GM19452 (cell line): ENCODE results near the gene EPHA5.

Source experiments
- ATAC-seq: cut with Tn5 transposase; IDR thresholded peaks from one replicate; pipeline ENCODE4 v1.9.1; 2021; ENCODE audit not compliant: unreplicated experiment

EPHA5 gene

DNA sequence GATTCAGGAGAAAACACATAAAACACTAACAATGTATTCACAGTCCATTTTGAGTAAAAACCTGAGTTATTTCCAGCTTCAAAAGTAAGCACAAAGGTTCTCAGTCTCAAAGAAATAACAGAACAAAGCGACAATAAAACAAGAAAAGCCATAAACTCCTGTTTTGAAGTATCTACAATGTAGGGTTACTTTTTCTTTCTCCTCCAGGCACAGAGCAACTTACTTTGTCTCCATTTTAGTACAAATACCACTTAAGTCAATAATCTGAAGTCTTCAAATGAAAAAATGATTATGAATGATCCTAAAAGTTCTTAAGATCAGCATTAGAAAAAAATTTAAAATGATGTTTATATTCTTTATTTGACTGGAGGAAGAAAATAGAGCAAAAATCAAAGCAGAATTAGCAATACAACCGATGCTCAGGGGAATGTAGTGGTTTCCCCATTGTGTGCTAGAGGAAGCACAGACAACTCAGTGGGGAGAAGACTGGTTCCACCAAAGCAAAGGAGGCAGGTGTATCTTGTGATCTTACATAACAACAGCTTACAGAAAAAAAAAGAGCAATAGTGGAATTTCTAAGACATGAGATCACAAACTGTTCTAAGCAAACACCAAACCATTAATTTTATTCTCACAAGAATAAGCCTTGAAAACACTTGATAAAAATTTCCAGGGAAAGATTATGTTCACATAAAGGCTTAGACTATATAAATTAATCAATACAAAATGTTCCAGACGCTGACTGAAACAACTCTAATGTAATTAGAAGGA is 35.1 kb downstream of the EPHA5 start:
- no peak for ATAC-seq

DNA sequence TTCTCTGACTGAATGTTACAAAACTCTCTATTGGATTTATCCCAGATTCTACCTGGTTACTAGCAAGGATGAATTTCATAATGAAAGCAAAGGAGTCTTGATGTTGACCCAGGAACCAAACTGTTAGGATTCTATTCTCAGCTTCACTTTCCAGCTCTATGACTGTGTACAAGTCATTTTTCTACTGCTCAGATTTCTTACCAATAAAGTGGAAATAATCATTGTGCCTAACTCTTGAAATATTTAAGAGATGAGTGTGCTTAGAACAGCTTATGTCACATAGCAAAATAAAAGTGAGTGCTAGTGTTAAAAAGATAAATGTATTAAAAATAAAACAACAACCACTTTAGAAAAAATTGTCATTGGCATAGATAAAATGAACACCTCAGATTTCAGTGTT is 45.6 kb downstream of the EPHA5 start:
- ATAC-seq, result no peak

DNA sequence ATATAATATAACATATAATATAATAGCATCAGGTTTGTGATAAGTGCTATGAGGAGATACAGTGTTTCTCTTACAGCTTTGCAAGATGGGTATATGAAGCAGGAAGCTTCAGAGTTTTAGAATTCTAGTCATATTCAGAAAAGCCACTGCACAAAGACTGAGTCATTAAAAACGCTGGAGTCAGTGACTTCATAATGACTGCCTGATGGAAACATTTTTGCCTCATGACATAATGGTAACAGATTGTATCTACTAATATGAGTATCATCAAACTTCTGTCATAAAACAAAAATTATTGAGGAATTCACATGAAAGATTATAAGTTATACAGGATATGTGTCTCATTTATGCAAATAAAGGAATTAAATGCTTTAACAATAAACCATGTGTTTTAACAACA is 46.8 kb downstream of the EPHA5 start:
- ATAC-seq, result no peak

DNA sequence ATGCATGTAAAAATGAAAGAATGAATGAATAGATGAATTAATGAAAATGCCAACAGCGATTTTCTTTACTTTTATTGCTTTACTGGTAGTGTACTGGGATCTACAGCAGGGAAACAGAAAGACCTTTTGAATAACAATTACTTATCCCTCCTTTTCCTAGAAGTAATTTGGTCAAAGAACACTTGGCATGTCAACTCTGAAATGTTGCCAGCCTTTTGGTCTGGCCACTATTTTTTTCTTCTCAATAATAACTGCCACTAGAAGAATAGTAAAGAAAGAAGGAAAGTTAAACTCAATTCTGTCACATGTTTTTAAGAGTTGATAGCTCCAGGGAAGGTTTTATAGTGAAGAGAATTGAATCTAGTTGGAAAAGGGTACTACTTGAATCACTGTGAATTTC is 52.9 kb downstream of the EPHA5 start:
- no peak for ATAC-seq

DNA sequence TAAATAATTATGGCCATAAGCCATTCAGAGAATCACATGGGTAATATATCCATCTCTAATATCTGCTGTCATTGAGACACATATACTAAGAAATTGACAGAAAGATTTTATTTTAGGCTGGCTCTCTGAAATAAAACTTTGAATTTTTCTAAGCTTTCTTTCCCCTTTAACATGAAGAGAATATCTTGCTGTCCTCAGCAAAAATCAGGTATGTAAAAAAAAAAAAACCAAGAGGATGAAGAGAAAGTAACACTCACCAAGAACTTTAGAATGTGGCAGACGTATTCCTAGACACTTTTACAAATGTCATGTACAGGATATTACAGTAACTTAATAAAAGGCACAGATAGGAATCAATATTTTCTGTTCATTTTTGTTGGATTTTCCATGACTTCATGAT is 65.8 kb downstream of the EPHA5 start:
- ATAC-seq, result no peak

DNA sequence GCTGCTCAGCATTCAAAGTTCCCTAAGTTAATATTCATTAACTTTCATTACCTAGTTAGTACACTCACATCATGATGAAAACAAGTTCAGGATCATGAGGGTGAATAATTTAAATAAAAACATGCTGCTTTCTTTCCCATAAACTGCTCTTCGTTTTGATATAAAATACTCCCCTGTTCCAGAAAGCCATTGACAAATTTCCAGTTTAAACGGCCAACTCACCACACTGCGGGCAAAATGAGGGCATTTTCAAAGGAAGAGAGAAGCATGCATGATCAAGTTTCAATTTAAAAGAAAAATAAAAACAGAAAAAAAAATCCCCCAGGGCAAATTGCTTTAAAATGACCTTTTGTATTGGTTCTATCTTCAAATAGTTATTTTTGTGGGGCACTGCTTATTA is 69.6 kb downstream of the EPHA5 start:
- ATAC-seq, result no peak

DNA sequence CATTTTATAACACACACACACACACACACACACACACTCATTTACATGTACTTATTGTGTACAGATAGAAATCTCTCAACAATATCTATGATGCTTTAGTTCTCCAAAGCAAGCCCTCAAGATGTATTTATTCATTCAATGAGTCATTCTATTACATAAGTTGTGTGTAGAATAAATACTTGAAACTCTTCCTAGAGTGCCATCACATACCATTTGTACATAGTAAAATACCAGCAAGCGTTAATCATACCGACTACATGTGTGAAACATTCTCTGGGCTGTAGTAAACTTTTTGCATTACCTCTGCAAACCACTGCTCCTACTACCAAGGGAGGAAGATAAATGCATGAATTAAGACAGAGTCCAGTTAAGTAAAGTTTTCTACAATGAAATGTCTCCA is 70.9 kb downstream of the EPHA5 start:
- ATAC-seq, result no peak

DNA sequence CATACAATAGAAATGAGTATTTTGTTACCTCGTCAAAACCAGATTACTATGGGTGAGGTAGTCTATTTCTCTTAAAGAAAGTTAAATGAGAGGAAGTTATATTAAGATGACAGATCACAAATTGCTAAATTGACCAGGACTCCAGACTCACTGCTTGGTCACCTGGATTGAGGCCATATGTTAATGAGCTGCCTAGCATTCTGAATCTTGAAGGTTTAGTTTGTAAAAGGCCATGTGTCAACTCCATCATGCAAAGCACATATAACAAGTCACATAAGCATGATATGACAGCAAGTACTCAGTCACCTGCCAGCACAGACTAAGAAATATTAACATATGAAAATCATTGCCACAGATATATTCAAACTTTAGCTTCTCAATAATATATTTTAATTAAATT is 72.6 kb downstream of the EPHA5 start:
- ATAC-seq, result no peak

DNA sequence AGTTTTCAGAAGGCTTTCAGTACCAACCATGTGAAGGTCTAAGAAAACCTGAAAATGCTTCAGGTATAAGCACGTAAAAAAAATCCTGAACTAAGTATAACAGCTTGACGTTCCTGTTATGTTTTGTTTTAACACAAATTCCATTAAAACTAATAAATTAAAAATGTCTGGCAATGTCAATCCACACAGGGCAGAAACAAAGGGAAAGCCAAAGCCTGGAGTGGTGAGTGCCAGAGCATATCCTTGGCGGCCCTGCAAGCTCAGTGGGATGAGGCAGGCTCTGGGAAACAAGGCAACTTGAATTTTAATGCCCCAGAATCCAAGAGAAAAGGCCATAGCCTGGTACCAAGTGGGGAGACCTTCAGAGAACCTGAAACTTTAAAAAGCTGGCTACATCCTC is 78.2 kb downstream of the EPHA5 start:
- no peak for ATAC-seq

DNA sequence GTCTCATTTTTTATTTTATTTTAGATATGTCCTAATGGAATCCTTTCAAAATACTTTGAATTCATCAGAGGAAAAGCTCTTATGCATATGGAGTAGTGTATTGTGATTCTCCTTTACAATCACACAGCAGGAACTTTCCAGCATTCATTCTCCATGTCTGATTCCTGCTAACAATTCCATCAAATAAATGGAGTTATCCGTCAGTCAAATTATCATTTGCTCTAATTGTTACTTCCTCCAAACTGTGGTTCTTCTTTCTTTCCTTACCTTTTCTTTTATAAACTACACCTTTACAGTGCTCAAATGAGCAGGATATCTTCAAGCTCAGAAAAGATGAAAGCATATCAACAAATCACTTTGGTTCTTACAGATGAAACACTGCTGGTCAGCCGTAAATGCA is 80.4 kb downstream of the EPHA5 start:
- ATAC-seq, result no peak

DNA sequence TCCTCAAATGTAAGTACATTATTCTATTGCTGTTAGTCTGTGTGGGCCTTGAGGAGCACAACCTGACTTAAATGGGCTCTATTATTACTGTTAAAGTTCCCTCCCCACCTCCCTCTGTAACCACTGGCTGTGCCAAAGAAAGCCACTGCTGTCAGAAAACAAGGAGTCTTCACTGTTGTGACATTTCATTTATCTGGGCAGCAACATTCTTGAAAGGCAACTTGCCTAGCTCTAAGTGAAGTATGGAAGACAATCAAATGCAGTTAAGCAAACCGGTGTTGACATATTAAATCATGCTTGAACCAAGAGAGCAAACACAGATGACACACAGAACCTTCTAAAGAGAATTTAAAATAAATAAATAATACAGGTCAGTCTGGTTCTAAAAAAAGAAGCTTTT is 81.0 kb downstream of the EPHA5 start:
- no peak for ATAC-seq

DNA sequence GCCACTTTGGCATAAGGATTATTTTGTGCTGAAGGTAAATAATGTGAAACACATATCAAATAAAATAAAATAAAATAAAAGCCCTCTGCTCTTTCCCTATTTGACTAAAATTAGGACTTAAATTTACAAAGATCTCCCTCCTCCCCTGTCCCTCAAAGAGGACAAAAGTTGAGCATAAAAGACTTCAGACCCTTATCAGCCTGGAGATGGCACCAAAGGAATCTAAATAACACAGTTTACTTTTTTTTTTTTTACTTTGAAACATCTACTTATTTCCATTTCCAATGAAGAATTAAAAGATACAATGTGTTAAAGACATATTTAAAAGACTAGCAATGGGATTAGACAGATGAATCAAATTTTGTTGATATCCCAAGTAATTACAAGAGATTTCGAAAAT is 89.7 kb downstream of the EPHA5 start:
- ATAC-seq, result no peak

DNA sequence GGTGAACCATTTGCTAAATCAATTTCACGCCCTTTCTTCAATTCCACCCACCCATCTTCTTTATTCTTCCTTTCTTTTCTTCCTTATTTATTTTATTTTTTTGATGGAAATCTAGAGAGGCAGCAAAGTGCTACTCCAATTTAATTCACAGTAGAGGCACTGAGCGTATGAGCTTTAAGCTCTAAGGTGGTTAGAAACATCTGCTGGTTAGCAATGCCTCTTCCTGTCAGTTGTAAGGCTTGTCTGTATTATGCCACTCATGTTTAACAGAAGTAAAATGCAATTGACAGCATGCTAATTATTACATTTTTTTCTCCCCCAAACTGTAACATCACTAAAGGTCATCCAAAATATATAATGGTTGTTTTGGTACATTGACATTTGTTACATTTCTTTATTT is 103.8 kb downstream of the EPHA5 start:
- no peak for ATAC-seq

DNA sequence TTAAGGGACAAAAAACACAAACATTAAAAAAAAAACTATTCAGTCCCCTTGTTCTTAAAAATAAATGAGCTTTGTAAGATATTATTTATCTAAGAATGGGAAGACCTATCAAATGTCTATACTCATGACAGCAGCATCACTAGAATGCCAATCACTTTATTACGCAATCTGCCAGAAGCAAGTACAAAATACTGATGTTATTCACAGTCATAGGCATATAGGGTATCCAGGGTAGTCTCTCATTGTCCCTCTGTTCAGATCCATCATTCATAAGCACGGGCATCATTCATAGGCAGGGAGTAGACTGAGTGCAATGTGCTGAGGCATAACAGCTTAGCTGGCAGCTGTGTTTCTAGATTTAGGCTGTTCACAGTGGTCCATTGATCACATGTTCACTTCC is 109.1 kb downstream of the EPHA5 start:
- ATAC-seq, result no peak

DNA sequence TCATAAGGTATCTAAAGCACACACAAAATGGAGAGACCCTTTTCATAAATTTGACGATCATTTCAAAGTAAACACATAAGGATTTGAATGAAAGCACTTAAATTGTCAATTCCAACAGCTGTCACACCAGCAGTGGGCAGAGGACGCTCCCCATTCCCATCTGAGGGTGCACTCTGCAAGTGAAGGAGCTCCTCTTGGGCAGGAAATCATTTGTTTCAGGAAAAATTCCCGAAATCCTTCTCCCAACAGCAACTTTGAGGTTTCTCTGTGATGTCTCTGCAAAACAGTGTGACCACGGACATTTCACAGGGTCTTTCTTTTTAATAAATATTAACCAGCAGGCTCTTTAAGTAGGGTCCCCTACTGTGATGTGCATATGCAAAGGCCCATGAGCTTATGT is 111.0 kb downstream of the EPHA5 start:
- no peak for ATAC-seq

DNA sequence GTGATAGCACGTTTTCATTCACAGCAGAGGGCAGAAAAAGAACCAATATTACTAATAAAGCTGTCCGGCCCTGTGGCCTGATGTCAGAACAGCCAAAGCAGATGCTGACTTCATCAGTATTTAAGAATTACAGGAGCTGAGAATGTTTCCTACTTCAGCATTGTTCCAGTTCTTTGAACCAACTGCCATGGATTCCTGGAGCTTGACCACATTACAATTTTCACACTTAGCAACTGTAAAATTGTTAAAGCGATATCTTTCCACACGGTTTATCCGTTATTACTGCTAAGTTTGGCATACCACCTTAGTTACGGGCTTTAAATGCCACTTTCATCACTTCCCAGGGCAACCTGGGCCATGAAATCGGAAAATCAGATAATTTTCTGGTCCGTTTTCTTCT is 118.2 kb downstream of the EPHA5 start:
- ATAC-seq, result no peak

DNA sequence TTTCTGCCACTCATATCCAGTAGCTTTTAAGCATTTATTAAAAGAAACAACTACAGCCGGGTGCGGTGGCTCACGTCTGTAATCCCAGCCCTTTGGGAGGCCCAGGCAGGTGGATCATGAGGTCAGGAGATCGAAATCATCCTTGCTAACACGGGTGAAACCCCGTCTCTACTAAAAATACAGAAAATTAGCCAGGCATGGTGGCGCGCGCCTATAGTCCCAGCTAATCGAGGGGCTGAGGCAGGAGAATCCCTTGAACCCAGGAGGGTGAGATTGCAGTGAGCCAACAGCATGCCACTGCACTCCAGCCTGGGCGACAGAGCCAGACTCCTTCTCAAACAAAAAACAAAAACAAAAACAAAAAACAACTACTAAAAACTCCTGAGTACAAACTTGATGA is 119.8 kb downstream of the EPHA5 start:
- no peak for ATAC-seq

DNA sequence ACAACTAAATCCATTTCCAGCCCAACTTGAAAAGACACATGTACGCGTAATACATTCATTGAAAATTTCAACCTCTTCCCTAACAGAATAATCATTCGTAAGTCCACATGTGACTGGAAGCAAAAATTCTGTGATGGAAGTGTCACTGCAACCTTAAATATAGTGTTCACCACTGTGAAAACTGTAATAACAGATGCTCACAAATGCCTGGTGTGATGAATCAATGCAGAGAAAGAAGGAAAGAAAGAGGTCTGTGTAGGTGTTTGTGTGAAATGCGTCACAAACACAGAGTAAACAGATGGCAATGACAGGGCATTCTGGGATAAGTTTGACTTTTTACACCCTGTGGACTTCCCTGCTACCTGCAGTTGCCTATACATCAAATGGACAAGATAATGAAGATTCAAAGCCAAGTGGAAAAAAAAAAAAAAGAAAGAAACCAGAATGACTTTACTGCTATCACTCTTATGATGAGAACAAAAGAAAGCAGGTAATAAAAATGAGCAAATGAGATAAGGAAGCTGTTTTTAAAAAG is 123.3 kb downstream of the EPHA5 start:
- no peak for ATAC-seq

DNA sequence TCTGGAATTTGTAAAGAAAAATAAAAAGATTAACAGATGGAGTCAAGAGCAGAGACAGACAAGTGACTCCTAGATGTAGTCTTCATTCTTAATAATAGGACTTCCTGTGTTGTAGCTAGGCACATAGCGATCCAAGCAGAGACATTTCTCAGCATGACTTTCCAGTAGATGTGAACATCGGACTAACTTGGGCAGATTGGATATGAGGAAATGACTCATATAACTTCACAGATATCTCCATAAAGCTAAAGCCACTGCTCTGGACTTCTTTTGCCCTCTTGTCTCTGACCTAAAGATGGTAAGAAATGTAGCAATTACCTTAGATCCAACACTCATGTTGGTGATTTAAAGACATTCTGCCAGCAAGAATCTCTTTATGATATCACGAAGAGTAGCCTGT is 131.7 kb downstream of the EPHA5 start:
- no peak for ATAC-seq

DNA sequence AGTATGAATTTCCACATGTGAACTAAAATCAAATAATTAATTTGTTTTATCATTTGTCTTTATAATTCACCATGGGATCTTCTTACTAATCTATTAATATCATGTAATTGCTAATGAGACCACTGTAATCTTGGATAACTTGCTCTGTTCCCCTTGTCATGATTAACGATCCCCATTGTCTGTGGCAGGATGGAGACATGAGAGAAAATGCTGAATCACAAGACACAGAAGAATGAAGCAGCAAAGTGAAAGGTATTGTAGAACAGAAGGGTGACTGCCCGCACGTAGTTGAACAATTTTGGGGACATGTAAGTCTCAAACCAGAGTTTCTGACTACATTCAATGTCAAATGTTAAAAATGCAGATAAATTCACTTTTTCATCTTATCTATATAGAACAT is 135.2 kb downstream of the EPHA5 start:
- ATAC-seq, result no peak

DNA sequence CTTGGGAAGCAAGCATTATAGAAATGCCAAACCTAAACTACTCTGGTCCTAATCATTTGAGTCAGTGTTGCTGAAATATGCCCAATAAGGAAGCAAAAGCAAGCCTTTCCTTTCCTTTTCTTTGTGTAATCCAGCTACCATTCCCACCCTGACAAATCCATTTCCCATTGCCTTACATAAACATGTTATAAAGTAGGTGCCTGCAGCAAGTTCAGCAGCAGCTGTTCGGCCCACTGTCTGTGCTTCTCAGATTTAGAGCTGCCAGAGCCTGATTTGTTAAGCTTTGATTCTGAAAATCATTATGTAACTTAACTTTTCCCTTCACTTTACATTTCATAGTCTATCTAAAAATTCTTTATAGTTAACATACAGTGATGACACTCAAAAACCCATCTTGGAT is 148.6 kb downstream of the EPHA5 start:
- ATAC-seq, result no peak

DNA sequence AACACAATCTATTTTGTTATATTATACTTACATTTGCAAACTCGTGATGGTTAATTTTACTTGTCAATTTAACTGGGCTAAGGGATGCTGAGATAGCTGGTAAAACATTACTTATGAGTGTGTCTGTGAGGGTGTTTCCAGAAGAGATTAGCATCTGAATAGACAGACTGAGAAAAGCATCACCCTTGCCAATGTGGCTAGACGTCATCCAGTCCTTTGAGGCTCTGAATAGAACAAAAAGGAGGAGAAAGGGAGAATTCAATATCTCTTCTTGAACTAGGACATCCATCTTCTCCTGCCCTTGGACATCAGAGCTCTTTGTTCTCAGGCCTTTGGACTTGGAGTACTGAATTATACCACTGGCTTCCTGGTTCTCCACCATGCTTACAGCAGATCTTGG is 154.6 kb downstream of the EPHA5 start:
- no peak for ATAC-seq

DNA sequence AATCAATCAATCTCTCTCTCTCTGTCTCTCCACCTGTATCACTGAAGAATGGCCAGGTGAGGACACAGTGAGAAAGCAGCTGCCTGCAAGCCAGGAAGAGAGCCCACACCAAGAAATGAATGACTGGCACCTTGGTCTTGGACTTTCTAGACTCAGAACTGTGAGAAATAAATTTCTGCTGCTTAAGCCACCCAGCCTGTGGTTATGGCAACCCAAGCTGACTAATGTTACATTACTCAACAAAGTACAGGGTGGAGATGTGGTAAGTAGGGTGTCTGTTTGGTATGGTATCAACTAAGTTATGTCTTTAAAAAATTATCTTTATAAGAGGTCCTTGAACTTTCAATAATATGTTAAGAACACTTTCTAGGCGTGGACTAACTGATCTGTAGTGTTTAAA is 159.3 kb downstream of the EPHA5 start:
- ATAC-seq, result no peak
